H9 (cell line): ENCODE results near the gene DTX4. TPM values are rescaled to one million over a fixed set of nuclear protein-coding genes. Genes with fewer than 3 reads are reported as not detected.

Experiments used
- DNase-seq: peaks from one replicate; pipeline ENCODE4 v3.0.0-alpha.2; 2017
- H2AFZ ChIP-seq: one replicate; pipeline ENCODE4 v1.6.1; 2013; ENCODE audit warnings: mild to moderate bottlenecking, low read length, control low read depth, moderate library complexity
- H2AK5ac ChIP-seq: 2 replicates; pipeline ENCODE4 v1.6.1; 2013; ENCODE audit warnings: low read length, control low read depth, mixed read lengths; ENCODE audit not compliant: insufficient read length
- H2BK120ac ChIP-seq: one replicate; pipeline ENCODE4 v1.6.1; 2013; ENCODE audit warnings: low read depth, mild to moderate bottlenecking, low read length, control low read depth, inconsistent platforms; ENCODE audit not compliant: poor library complexity, severe bottlenecking
- H2BK12ac ChIP-seq: 2 replicates; pipeline ENCODE4 v1.6.1; 2013; ENCODE audit warnings: low read length, control low read depth, mixed read lengths, low read depth; ENCODE audit not compliant: insufficient read length
- H2BK15ac ChIP-seq: 2 replicates; pipeline ENCODE4 v1.6.1; 2013; ENCODE audit warnings: low read depth, low read length, control low read depth
- H2BK20ac ChIP-seq: one replicate; pipeline ENCODE4 v1.6.1; 2013; ENCODE audit warnings: low read depth, mild to moderate bottlenecking, low read length, control low read depth, inconsistent platforms; ENCODE audit not compliant: poor library complexity, severe bottlenecking
- H2BK5ac ChIP-seq: 2 replicates; pipeline ENCODE4 v1.6.1; 2013; ENCODE audit warnings: low read length, control low read depth, mixed read lengths; ENCODE audit not compliant: insufficient read length
- H3K14ac ChIP-seq: 2 replicates; pipeline ENCODE4 v1.6.1; 2013; ENCODE audit warnings: low read length, control low read depth; ENCODE audit not compliant: insufficient read depth
- H3K18ac ChIP-seq: 2 replicates; pipeline ENCODE4 v1.6.1; 2013; ENCODE audit warnings: low read depth, mild to moderate bottlenecking, mixed read lengths, low read length, control low read depth; ENCODE audit not compliant: insufficient read length
- H3K23ac ChIP-seq: 2 replicates; pipeline ENCODE4 v1.6.1; 2013; ENCODE audit warnings: low read length, control low read depth, mixed read lengths, low read depth; ENCODE audit not compliant: insufficient read length
- H3K23me2 ChIP-seq: 2 replicates; pipeline ENCODE4 v1.6.1; 2013; ENCODE audit warnings: low read depth, mild to moderate bottlenecking, mixed read lengths, low read length, control low read depth; ENCODE audit not compliant: insufficient read length, poor library complexity, severe bottlenecking
- H3K27ac ChIP-seq: 2 replicates; pipeline ENCODE4 v1.5.1; 2013; ENCODE audit warnings: low read length, control low read depth, mixed read lengths, low read depth; ENCODE audit not compliant: insufficient read length
- H3K27me3 ChIP-seq: 2 replicates; pipeline ENCODE4 v1.6.1; 2013; ENCODE audit warnings: low read length, control low read depth, inconsistent platforms; ENCODE audit not compliant: insufficient read depth
- H3K4ac ChIP-seq: 2 replicates; pipeline ENCODE4 v1.6.1; 2013; ENCODE audit warnings: low read depth, mild to moderate bottlenecking, control low read depth, inconsistent platforms, low read length, moderate library complexity
- H3K4me1 ChIP-seq: 2 replicates; pipeline ENCODE4 v1.6.1; 2013; ENCODE audit warnings: low read length, control low read depth, inconsistent platforms; ENCODE audit not compliant: insufficient read depth
- H3K4me2 ChIP-seq: 2 replicates; pipeline ENCODE4 v1.6.1; 2013; ENCODE audit warnings: low read length, control low read depth, mixed read lengths; ENCODE audit not compliant: insufficient read length, insufficient read depth
- H3K56ac ChIP-seq: 2 replicates; pipeline ENCODE4 v1.6.1; 2013; ENCODE audit warnings: low read depth, mild to moderate bottlenecking, mixed read lengths, low read length, control low read depth; ENCODE audit not compliant: insufficient read length
- H3K79me1 ChIP-seq: 2 replicates; pipeline ENCODE4 v1.6.1; 2013; ENCODE audit warnings: low read depth, mild to moderate bottlenecking, moderate library complexity, low read length, control low read depth, inconsistent platforms; ENCODE audit not compliant: insufficient read depth, poor library complexity, severe bottlenecking
- H3K79me2 ChIP-seq: 2 replicates; pipeline ENCODE4 v1.6.1; 2013; ENCODE audit warnings: low read length, control low read depth, inconsistent platforms; ENCODE audit not compliant: insufficient read depth
- H3K9ac ChIP-seq: 2 replicates; pipeline ENCODE4 v1.6.1; 2013; ENCODE audit warnings: low read length, control low read depth, mixed read lengths; ENCODE audit not compliant: insufficient read length; ENCODE audit errors: extremely low read depth
- H3K9me3 ChIP-seq: one replicate; pipeline ENCODE4 v1.6.1; 2013; ENCODE audit warnings: low read depth, low read length, inconsistent platforms; ENCODE audit not compliant: control insufficient read depth
- H3T11ph ChIP-seq: one replicate; pipeline ENCODE4 v1.6.1; 2013; ENCODE audit warnings: mild to moderate bottlenecking, low read length, control low read depth, inconsistent platforms
- H4K20me1 ChIP-seq: one replicate; pipeline ENCODE4 v1.6.1; 2013; ENCODE audit not compliant: control insufficient read depth, insufficient read length, insufficient read depth
- H4K5ac ChIP-seq: 2 replicates; pipeline ENCODE4 v1.6.1; 2013; ENCODE audit warnings: low read depth, mild to moderate bottlenecking, mixed read lengths, low read length, control low read depth; ENCODE audit not compliant: insufficient read length
- H4K8ac ChIP-seq: replicated peaks from 2 replicates; pipeline ENCODE4 v1.6.1; 2013; ENCODE audit warnings: low read length, control low read depth, mixed read lengths, low read depth; ENCODE audit not compliant: insufficient read length
- H4K91ac ChIP-seq: 2 replicates; pipeline ENCODE4 v1.6.1; 2013; ENCODE audit warnings: low read depth, mild to moderate bottlenecking, moderate library complexity, mixed read lengths, low read length, control low read depth; ENCODE audit not compliant: insufficient read length
- H3K27ac Mint-ChIP-seq, 3 experiments: 2 replicates in 2 of 3; 3 replicates in 1 of 3; pipeline ENCODE4 v1.8.0; 2020 to 2021; ENCODE audit warnings: mixed read lengths in 3 of 3, mild to moderate bottlenecking in 1 of 3, moderate library complexity in 1 of 3
- H3K27me3 Mint-ChIP-seq: 2 replicates; pipeline ENCODE4 v1.8.0; 2021; ENCODE audit warnings: low read depth, mild to moderate bottlenecking, moderate library complexity, mixed read lengths
- H3K36me3 Mint-ChIP-seq, 3 experiments: 2 replicates in 2 of 3; 3 replicates in 1 of 3; pipeline ENCODE4 v1.8.0; 2020 to 2021; ENCODE audit warnings: low read depth in 3 of 3, mixed read lengths in 3 of 3; ENCODE audit not compliant: insufficient read depth in 1 of 3
- H3K4me1 Mint-ChIP-seq, 2 experiments: 2 replicates each; pipeline ENCODE4 v1.8.0; 2020; ENCODE audit warnings: mixed read lengths in 2 of 2
- H3K4me3 Mint-ChIP-seq, 2 experiments: 2 replicates in 1 of 2; 3 replicates in 1 of 2; pipeline ENCODE4 v1.8.0; 2020 to 2021; ENCODE audit warnings: mild to moderate bottlenecking in 2 of 2, mixed read lengths in 2 of 2, moderate library complexity in 1 of 2
- H3K9me3 Mint-ChIP-seq, 2 experiments: 2 replicates in 1 of 2; 3 replicates in 1 of 2; pipeline ENCODE4 v1.8.0; 2020; ENCODE audit warnings: mild to moderate bottlenecking in 2 of 2, mixed read lengths in 2 of 2, moderate library complexity in 1 of 2
- WGBS: extraction: QIAGEN DNeasy Blood & Tissue Kit; methylation state at CpG from one replicate; pipeline ENCODE4 v1.1.7; 2013; ENCODE audit warnings: missing lambda C conversion rate, low lambda C conversion rate, mixed read lengths; ENCODE audit not compliant: insufficient read length; ENCODE audit errors: extremely low coverage; 5-methylcytosine and 5-hydroxymethylcytosine counted together
- total RNA-seq: library from RNA; stranded (reverse); gene quantifications from 2 replicates; pipeline ENCODE4 v1.2.1, GENCODE V29; 2021
- TF ChIP-seq, protein P1 (sequence below): fragments of 200-600 bp; sonication (generic); conservative IDR thresholded peaks from 3 replicates; pipeline ENCODE4 v1.8.0; 2021; ENCODE audit warnings: antibody characterized with exemption, mild to moderate bottlenecking

The DTX4 gene
- total RNA-seq, 1 experiment from 2014 or later = 13.0 TPM

DNA sequence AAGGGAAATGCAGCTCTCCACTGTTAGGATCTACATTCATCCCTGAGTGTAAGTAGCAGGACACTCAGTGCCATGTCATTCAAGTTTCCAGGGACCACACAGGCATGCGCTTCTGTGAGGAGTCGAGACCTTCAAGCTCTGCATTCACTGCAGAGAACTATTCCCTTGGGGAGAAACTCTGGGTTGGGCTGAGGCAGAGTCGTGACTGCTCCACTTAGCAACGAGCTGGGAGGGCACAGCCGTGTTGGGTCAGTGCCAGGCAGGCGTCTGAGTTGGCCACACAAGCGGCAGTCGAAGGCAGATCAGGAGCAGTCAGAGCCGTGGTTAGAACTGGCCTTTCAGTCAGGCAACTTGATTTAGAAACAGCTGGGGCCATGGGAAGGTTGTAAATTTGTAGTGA lies 26.1 kb downstream of the DTX4 start:
- Histone ChIP-seq H2BK20ac (no peak overlapping the region), H2AK5ac (no peak overlapping the region), H3K9ac (no peak overlapping the region), H3T11ph (no peak overlapping the region), H3K18ac (no peak overlapping the region), H2BK120ac (no peak overlapping the region), H3K79me2 (no peaks in the 10 kb centered on the region; the same call in 1 of the 2 replicates), H4K91ac (no peak overlapping the region), H3K23ac (no peak overlapping the region), H3K27ac (no peak overlapping the region), H3K23me2 (no peaks in the 10 kb centered on the region), H3K79me1 (no peaks in the 10 kb centered on the region), H2BK12ac (no peak overlapping the region), H3K27me3 (no peaks in the 10 kb centered on the region), H3K56ac (no peak overlapping the region), H2BK15ac (no peak overlapping the region), H4K5ac (no peak overlapping the region), H2BK5ac (no peak overlapping the region), H2AFZ (no peak overlapping the region), H3K4me2 (no peak overlapping the region), H3K4me1 (no peaks in the 10 kb centered on the region), H4K20me1 (no peaks in the 10 kb centered on the region), H4K8ac (no peak overlapping the region), H3K4ac (no peak overlapping the region), H3K14ac (no peak overlapping the region), H3K9me3 (peaks cover 6% of the 10 kb centered on the region)
- H3K9me3 Mint-ChIP-seq = peaks cover 0 to 4% of the 10 kb centered on the region in 2 experiments; a peak in 3 of 5 replicates
- peaks cover 46 to 77% (median 47%) of the 10 kb centered on the region in 3 experiments for H3K36me3 Mint-ChIP-seq
- no peak overlapping the region for H3K27ac Mint-ChIP-seq
- no peak overlapping the region for H3K4me3 Mint-ChIP-seq
- TF ChIP-seq, protein P1, sequence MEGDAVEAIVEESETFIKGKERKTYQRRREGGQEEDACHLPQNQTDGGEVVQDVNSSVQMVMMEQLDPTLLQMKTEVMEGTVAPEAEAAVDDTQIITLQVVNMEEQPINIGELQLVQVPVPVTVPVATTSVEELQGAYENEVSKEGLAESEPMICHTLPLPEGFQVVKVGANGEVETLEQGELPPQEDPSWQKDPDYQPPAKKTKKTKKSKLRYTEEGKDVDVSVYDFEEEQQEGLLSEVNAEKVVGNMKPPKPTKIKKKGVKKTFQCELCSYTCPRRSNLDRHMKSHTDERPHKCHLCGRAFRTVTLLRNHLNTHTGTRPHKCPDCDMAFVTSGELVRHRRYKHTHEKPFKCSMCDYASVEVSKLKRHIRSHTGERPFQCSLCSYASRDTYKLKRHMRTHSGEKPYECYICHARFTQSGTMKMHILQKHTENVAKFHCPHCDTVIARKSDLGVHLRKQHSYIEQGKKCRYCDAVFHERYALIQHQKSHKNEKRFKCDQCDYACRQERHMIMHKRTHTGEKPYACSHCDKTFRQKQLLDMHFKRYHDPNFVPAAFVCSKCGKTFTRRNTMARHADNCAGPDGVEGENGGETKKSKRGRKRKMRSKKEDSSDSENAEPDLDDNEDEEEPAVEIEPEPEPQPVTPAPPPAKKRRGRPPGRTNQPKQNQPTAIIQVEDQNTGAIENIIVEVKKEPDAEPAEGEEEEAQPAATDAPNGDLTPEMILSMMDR = no peak
- H3K4me1 Mint-ChIP-seq = peaks cover 2 to 3% of the 10 kb centered on the region in 2 experiments; a peak in 2 of 4 replicates
- WGBS = no CpG with 5 or more reads among the region's 9 CpGs
- H3K27me3 Mint-ChIP-seq = no peaks in the 10 kb centered on the region
- no peak for DNase-seq
